Loucy (cell line): ENCODE data around the gene SLC9A4.

Experiments
- EZH2phosphoT487 ChIP-seq: fragments of 200-600 bp; IDR thresholded peaks from 2 replicates; pipeline ENCODE4 v1.6.1; 2018; ENCODE audit warnings: antibody characterized with exemption, mild to moderate bottlenecking, moderate library complexity, borderline replicate concordance
- TF ChIP-seq, protein P1 (sequence below): fragments of 200-600 bp; sonication (generic); conservative IDR thresholded peaks from 2 replicates; pipeline ENCODE4 v1.5.1; 2014; ENCODE audit warnings: mild to moderate bottlenecking, antibody characterized with exemption, low read length

DNA sequence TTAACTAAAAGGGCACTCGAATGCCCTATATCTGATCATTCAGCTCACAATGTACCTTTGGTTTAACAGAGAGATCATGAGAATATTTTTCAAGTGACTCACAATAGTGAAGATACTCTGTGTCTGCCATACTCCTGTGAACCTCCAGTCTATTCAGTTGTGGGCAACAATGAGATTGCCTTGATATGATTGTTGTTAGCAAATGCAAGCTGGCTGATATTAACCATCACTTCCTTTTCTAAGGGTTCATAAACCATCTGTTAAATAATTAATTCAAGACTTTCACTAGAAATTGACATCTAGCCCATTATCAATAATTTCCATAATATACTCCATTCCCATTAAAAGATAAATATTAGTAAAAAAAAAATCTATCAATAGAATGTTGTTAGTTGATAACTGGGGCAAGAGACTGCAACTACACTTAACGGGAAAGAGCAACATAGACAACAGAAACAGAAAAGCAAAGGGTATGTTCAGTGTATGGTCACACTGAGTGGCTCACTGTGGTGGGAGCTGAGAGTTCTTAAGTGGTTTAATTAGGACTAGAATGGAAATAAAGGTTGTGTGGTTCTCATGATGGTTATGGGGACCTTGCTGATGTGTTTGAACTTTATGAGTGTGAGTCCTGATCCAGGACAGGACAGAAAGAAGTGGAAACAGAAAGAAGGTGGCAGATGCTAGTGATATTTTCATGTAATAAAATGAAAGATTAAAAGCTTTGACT lies 38.2 kb upstream of the SLC9A4 start:
- TF ChIP-seq, protein P1, sequence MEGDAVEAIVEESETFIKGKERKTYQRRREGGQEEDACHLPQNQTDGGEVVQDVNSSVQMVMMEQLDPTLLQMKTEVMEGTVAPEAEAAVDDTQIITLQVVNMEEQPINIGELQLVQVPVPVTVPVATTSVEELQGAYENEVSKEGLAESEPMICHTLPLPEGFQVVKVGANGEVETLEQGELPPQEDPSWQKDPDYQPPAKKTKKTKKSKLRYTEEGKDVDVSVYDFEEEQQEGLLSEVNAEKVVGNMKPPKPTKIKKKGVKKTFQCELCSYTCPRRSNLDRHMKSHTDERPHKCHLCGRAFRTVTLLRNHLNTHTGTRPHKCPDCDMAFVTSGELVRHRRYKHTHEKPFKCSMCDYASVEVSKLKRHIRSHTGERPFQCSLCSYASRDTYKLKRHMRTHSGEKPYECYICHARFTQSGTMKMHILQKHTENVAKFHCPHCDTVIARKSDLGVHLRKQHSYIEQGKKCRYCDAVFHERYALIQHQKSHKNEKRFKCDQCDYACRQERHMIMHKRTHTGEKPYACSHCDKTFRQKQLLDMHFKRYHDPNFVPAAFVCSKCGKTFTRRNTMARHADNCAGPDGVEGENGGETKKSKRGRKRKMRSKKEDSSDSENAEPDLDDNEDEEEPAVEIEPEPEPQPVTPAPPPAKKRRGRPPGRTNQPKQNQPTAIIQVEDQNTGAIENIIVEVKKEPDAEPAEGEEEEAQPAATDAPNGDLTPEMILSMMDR: no peak
- no peak for TF ChIP-seq EZH2phosphoT487
